PC-3 (cell line): ENCODE measurements around the gene MED8. TPM values are rescaled to one million over a fixed set of nuclear protein-coding genes. Genes with fewer than 3 reads are reported as not detected.

Experiments
- ATAC-seq: fragments of 200-7000 bp; cut with Tn5 transposase; 2 replicates; pipeline ENCODE4 v1.9.1; 2020; ENCODE audit warnings: mild to moderate bottlenecking, moderate library complexity
- Bru-seq: library from RNA; stranded (reverse); fragments of 400-500 nt; gene quantifications from one replicate; lab custom pipeline; 2021; lab: Mats Ljungman, UMichigan
- BruChase-seq, 2 experiments: library from RNA; stranded (reverse); fragments of 400-500 nt; gene quantifications; one replicate each; lab custom pipeline; 2021; lab: Mats Ljungman, UMichigan
- BruUV-seq: library from RNA; stranded (reverse); fragments of 400-500 nt; replicated peaks from 2 replicates; lab custom pipeline; 2021; lab: Mats Ljungman, UMichigan
- CTCF ChIA-PET: fragments of 300-600 bp; sonication (Branson Sonifier 250); formaldehyde crosslinking; loops from one replicate; lab custom pipeline; 2022; ENCODE audit warnings: antibody characterized with exemption; lab: Charles Lee
- POLR2A ChIA-PET: fragments of 300-600 bp; sonication (Branson Sonifier 250); formaldehyde crosslinking; loops from one replicate; lab custom pipeline; 2022; ENCODE audit warnings: antibody characterized with exemption; ENCODE audit not compliant: unreplicated experiment; lab: Charles Lee
- DNase-seq: peaks from one replicate; pipeline ENCODE4 v3.0.0-alpha.2; 2015
- H2AFZ ChIP-seq: fragments of 300-600 bp; sonication (generic); 2 replicates; pipeline ENCODE4 v1.6.0; 2016; ENCODE audit warnings: antibody characterized with exemption, low read length
- H3F3A ChIP-seq: fragments of 300-600 bp; sonication (generic); one replicate; pipeline ENCODE4 v1.6.0; 2017; ENCODE audit warnings: antibody characterized with exemption, low read length, control low read depth, mild to moderate bottlenecking; ENCODE audit not compliant: unreplicated experiment
- H3K27ac ChIP-seq: fragments of 300-600 bp; sonication (generic); 2 replicates; pipeline ENCODE4 v1.5.1; 2016; ENCODE audit warnings: mild to moderate bottlenecking, low read length
- H3K27me3 ChIP-seq: fragments of 300-600 bp; sonication (generic); 2 replicates; pipeline ENCODE4 v1.6.1; 2016; ENCODE audit warnings: low read length, mixed read lengths
- H3K36me3 ChIP-seq: fragments of 300-600 bp; sonication (generic); 2 replicates; pipeline ENCODE4 v1.6.1; 2016; ENCODE audit warnings: low read depth, mixed run types, low read length, mixed read lengths
- H3K4me1 ChIP-seq: fragments of 300-600 bp; sonication (generic); 2 replicates; pipeline ENCODE4 v1.5.1; 2016; ENCODE audit warnings: low read length; ENCODE audit not compliant: insufficient read depth
- H3K4me2 ChIP-seq: fragments of 300-600 bp; sonication (generic); 2 replicates; pipeline ENCODE4 v1.6.0; 2016; ENCODE audit warnings: low read length
- H3K4me3 ChIP-seq: fragments of 300-600 bp; sonication (generic); 2 replicates; pipeline ENCODE4 v1.5.1; 2016; ENCODE audit warnings: mild to moderate bottlenecking, low read length, mixed read lengths
- H3K79me2 ChIP-seq: fragments of 300-600 bp; sonication (generic); 2 replicates; pipeline ENCODE4 v1.6.1; 2017; ENCODE audit warnings: low read length, mixed read lengths
- H3K9ac ChIP-seq: fragments of 300-600 bp; sonication (generic); 2 replicates; pipeline ENCODE4 v1.6.0; 2016; ENCODE audit warnings: mild to moderate bottlenecking, low read length
- H3K9me2 ChIP-seq: fragments of 300-600 bp; sonication (generic); replicated peaks from 2 replicates; pipeline ENCODE4 v1.6.1; 2016; ENCODE audit warnings: mixed run types, low read length, mixed read lengths
- H3K9me3 ChIP-seq: fragments of 300-600 bp; sonication (generic); 2 replicates; pipeline ENCODE4 v1.6.1; 2016; ENCODE audit warnings: low read length, mixed read lengths
- H4K20me1 ChIP-seq: fragments of 300-600 bp; sonication (generic); 2 replicates; pipeline ENCODE4 v1.6.1; 2016; ENCODE audit warnings: low read length, mixed read lengths
- CTCF ChIP-seq: fragments of 300-600 bp; sonication (generic); conservative IDR thresholded peaks from 2 replicates; pipeline ENCODE4 v1.5.1; 2017; ENCODE audit warnings: antibody characterized with exemption, low read depth, mild to moderate bottlenecking, low read length
- EZH2 ChIP-seq: fragments of 300-600 bp; sonication (generic); IDR thresholded peaks from one replicate; pipeline ENCODE4 v1.6.1; 2017; ENCODE audit warnings: antibody characterized with exemption, mild to moderate bottlenecking, low read length; ENCODE audit not compliant: unreplicated experiment
- EZH2phosphoT487 ChIP-seq: fragments of 300-600 bp; sonication (generic); IDR thresholded peaks from 2 replicates; pipeline ENCODE4 v1.6.1; 2018; ENCODE audit warnings: mild to moderate bottlenecking, antibody characterized with exemption, low read length, borderline replicate concordance
- intact Hi-C: fragments of 100-400 bp; cut with micrococcal nuclease; formaldehyde crosslinking; loops from 2 replicates; pipeline ENCODE4 v1.9.0; 2023
- long read RNA-seq: library from polyadenylated mRNA; unstranded; transcript quantifications from one replicate; pipeline ENCODE4 v2.0.0, GENCODE V29; 2021; ENCODE audit not compliant: unreplicated experiment
- total RNA-seq: library from RNA; depleted of rRNA; stranded (reverse); fragments of >200 nt; gene quantifications from 2 replicates; pipeline ENCODE4 v1.2.3, GENCODE V29; 2014; rRNA removed

The MED8 gene
- 35.5 and 41.8 TPM in 2 replicates for total RNA-seq
- percentile 93 among the genes with signal in this experiment for Bru-seq, nascent RNA
- BruChase-seq, experiment 1, labeled RNA remaining after a 6-hour chase: percentile 94 among the genes with signal in this experiment
- percentile 95 among the genes with signal in this experiment for BruChase-seq, experiment 2, labeled RNA remaining after a 2-hour chase
- long read RNA-seq, transcript MED8-203 (7 exons, 1,924 nt): major isoform, 108 of 183 reads
- long read RNA-seq, partial matches to known transcripts: 23 of 183 reads
- long read RNA-seq, other reads (novel, unspliced or antisense): 46 of 183 reads

- Histone ChIP-seq H4K20me1 (peaks cover 7% of the 10 kb centered on the region; the same call in 1 of the 2 replicates), H3K79me2 (peaks cover 48% of the 10 kb centered on the region), H3K4me2 (peak within 1 kb of the TSS; percentile 87), H3K9me3 (no peaks in the 10 kb centered on the region), H3K27ac (peak within 1 kb of the TSS; percentile 59), H3K9ac (peak within 1 kb of the TSS; percentile 84), H3K36me3 (peaks cover 30% of the 10 kb centered on the region), H2AFZ (peak within 1 kb of the TSS; percentile 92), H3K4me1 (peaks cover 22% of the 10 kb centered on the region), H3K9me2 (no peaks in the 10 kb centered on the region), H3K27me3 (no peaks in the 10 kb centered on the region), H3F3A (no peaks in the 10 kb centered on the region), H3K4me3 (peak within 1 kb of the TSS; percentile 87)
- TSS peak; percentile 59 for BruUV-seq
- ATAC-seq (peak; percentile 94), DNase-seq (peak; percentile 95)
- TF ChIP-seq EZH2phosphoT487 (no peak), EZH2 (no peak), CTCF (no peak)
- intact Hi-C loops: loop anchor here (1.0 kb wide), 1 partner anchor 40 kb away; no protein-coding TSS in a partner anchor
- POLR2A ChIA-PET: no interaction called here
- CTCF ChIA-PET: no interaction called here
These were observed at the start of gene MED8, which contains the start of gene SZT2 for GRCh38 chr1:43389326-43390313. TSS of gene MED8 (minus strand) at chr1:43389800. CDS start at chr1:43389764, 36 bp downstream. TSS of gene SZT2 (plus strand) at chr1:43389899. CDS start at chr1:43389969, 70 bp downstream.

GRCh38 chr1:43438953-43439581 is 49.5 kb upstream of the MED8 start:
- Histone ChIP-seq H3K4me2 (no peak overlapping the region), H3K27me3 (no peaks in the 10 kb centered on the region), H3K27ac (no peak overlapping the region), H4K20me1 (no peaks in the 10 kb centered on the region), H3K9me2 (no peaks in the 10 kb centered on the region), H3K79me2 (no peaks in the 10 kb centered on the region), H3K36me3 (peaks cover 3% of the 10 kb centered on the region), H2AFZ (no peak overlapping the region), H3K4me3 (no peak overlapping the region), H3K9me3 (no peaks in the 10 kb centered on the region), H3K9ac (no peak overlapping the region), H3F3A (no peaks in the 10 kb centered on the region), H3K4me1 (no peaks in the 10 kb centered on the region)
- no TSS peak for BruUV-seq
- CTCF ChIA-PET: no interaction called here
- TF ChIP-seq EZH2 (no peak), CTCF (no peak), EZH2phosphoT487 (no peak)
- no peak for DNase-seq
- POLR2A ChIA-PET: no interaction called here
- intact Hi-C loops: no loop called here
- no peak for ATAC-seq
